Left kidney (tissue), 2 donors: ENCODE results near the gene CLOCK. TPM values are rescaled to one million over a fixed set of nuclear protein-coding genes. Genes with fewer than 3 reads are reported as not detected.

Experiments
- DNase-seq: peaks from one replicate; pipeline ENCODE4 v3.0.0-alpha.2; 2013
- polyA plus RNA-seq: library from polyadenylated mRNA; unstranded; fragments of 120-200 nt; gene quantifications from one replicate; pipeline ENCODE4 v1.2.1, GENCODE V29; 2013; ENCODE audit not compliant: insufficient read length

Gene CLOCK
- polyA plus RNA-seq, 1 donor: 25.4 TPM

DNA sequence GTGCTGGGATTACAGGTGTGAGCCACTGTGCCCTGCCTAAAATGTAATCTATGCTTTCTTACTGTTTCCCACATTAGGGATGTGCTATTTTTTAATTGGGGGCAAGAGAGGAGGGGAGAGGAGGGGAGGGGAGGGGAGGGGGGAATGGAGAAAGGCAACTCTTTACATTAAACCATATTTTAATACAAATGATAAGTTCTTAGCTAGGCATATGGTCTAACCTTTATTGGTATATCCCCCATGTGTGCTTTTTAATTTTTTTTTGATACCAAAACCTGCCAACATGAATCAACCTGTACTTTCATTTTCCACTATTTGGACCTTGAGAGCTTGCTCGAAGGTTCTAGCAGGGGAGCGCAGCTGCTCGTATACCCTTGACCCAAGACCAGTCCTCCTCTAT is 6.4 kb downstream of the CLOCK start:
- no peak for DNase-seq

DNA sequence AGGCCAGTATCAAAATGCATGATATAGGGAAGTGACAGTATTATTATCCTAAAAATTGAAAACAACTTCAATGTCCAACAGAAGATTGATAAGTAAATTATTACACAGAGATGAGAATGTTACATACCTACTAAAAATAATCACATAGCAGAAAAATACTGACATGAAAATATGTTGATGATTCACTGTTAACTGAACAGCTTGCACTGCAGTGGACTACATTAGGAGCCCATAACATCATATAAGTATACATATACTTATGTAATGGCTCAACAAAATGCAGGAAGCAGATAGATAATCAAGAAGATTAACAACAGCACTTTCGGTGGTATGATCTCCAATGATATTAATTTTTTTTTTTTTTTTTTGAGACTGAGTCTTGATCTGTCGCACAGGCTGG is 7.1 kb downstream of the CLOCK start:
- no peak for DNase-seq

GRCh38 chr4:55538531-55538930 is 8.2 kb downstream of the CLOCK start:
- no peak for DNase-seq

DNA sequence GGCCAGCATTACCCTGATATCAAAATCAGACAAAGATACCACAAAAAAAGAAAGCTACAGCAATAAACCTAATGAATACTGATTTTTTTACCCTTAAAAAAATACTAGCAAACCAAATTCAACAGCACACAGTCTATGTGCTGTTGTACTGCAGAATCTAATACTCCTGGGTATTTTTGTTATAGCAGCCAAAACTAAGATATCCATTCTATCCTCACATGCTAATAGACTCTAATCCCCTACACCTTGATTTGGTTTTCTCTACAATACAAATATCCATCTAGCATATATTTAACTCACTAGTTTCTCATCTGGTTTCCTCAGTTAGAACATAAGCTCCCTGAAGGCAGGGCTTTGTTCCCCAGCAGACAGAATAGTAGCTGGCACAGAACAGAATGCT is 12.4 kb downstream of the CLOCK start:
- no peak for DNase-seq

- no peak for DNase-seq
Observed at GRCh38 chr4:55530691-55531090, 16.0 kb downstream of the CLOCK start.

- no peak for DNase-seq
Observed at GRCh38 chr4:55530167-55530566, 16.5 kb downstream of the CLOCK start.

DNA sequence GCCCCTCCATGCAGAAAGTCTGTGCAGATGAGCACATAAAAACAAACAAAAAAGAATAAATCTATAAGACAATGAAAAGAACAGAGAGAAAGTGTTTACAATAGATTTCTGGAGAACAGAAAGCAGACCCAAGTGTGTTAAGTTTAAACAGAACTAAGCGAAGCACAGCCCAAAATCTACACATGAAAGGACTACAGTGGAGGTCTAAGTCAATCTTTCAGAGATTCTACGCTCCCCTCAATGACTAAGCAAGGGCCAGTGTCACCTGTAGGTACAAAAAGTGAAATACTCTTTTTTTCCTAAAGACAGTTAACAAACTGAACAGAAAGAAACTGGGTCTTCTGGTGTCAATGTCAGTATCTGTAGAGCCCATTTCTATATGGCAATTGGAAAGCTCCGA is 18.2 kb downstream of the CLOCK start:
- DNase-seq: no peak

DNA sequence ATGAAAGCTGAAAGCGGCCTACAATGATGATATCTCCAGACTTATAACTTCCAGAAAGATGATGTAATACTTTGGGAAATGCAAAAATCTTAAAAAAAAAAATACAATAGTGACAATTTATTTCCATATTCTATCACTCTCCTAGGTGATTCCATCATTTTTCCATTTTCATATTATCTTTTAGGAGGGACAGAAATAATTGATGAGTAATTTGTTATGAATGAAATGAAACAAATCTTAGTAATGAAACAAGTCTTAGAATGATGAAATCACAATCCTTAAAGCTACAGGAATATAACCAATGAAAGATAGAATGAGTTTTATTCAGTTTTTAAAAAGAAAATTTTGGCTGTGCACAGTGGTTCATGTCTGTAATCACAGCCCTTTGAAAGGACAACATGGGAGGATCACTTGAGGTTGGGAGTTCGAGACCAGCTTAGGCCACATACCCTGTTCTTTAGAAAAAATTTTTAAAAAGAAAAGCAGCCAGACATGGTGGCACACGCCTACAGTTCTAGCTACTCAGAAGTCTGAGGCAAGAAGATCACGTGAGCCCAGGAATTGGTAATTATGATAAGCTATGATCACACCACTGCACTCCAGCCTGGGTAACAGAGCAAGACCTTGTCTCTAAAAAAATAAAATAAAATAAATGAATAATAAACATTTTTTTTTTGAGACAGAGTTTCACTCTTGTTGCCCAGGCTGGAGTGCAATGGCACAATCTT is 21.7 kb downstream of the CLOCK start:
- no peak for DNase-seq

DNA sequence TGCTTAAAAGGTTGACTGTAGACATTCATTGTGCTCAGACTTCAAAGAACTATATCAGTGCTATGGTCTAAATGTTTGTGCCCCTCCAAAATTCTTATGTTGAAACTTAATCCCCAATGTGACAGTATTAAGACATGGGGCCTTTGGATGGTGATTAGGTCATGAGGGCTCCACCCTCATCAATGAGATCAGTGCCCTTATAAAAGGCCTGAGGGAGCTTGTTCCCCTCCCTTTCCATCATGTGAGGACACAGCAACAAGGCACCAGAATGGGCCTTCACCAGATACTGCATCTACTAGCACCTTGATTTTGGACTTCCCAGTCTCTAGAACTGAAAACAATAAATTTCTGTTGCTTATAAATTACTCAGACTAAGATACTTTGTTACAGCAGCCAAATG is 28.3 kb downstream of the CLOCK start:
- no peak for DNase-seq

GRCh38 chr4:55517526-55518229 is 29.0 kb downstream of the CLOCK start:
- DNase-seq: no peak

DNA sequence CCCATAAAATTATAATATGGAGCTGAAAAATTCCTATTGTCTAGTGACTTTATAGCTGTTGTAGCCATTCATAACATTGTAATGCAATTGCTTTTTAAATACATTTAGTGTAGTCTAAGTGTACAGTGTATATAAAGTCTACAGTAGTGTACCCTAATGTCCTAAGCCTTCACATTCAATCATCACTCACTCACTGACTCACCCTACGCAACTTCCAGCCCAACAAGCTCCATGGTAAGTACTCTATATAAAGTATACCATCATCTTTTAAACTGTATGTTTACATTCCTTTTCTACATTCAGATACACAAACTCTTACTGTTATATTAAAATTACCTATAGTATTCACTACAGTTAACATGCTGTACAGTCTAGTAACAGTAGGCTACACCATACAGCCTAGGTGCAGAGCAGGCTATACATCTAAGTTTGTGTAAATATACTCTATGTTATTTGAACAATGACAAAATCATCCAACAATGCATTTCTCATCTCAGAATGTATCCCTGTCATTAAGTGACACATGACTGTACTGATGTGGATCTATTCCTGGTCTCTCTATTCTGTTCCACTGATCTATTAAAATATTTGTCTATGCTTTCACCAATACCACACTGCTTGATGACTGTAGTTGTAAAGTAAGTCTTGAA is 33.7 kb downstream of the CLOCK start:
- no peak for DNase-seq

GRCh38 chr4:55512077-55512476 is 34.6 kb downstream of the CLOCK start:
- DNase-seq: no peak

DNA sequence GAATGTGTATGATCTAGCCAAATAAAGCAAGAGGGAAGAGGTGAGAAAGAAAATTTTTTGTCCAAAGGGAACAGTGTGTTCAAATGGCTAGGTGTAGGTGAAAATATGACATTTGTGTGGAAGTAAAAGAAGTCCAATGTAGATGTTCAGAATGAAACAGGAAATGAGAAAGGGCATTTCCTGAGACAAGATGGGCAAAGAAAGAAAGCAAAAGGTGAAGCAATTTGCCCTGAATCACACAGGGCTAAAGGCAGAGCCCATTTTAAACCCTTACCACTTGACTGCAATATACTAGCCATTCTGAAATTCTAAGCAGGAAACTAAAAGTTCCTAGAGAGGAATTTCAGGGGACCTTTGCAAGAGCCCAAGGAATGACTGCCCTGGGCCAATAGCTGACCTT is 36.0 kb downstream of the CLOCK start:
- DNase-seq: no peak

DNA sequence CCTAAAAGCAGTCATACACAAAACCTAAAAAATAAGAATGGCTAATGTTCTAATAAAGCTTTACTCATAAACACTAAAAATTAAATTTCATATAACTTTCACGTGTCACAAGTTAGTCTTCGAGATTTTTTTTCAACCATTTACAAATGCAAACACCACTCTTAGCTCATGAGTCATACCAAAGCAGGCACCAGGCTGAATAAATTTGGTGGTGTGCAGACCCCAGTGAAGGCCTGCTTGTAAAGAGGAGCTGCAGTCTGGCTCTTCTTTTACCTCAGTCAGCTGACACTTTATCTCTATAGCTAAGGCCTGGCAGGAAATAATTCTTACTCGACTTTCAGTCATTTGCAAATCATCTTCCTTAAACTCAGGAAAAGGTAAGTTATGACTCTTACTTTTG is 37.4 kb downstream of the CLOCK start:
- DNase-seq: no peak

DNA sequence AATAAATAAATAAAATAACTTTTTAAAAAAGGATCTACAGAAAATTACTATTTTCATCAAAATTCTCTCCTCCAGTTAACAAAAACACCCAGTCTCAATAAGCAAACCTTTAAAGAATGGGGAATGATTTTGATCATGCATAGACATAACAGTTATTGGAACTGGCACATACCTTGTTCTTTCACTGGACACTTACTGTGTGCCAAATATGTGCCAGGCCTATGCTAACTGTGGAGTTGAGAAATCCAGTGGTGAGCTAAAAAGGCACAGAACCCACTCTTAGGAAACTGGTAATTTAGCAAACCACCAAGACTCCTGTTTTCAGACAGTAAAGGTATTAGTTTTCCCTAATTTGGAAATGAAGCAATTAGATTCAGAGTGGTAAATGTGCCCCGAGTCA is 39.1 kb downstream of the CLOCK start:
- no peak for DNase-seq

- DNase-seq: no peak
Observed at GRCh38 chr4:55503169-55503568, 43.5 kb downstream of the CLOCK start.

DNA sequence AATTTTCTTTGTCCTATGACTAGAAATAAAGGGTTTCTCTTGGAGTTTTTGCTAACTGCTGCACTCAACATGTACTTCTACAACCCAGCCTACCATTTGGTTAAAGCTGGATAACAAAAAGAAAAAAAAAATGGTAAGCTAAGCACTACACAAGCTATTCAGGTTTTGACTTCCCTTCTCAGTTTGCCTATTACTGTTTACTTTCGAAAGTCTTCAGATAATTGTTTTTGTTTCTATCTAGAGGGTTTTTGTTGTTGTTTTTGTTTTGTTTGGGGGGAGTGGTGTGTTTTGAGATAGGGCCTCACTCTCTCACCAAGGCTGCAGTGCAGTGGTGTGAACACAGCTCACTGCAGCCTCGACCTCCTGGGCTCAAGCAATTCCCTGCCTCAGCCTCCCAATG is 46.6 kb downstream of the CLOCK start:
- no peak for DNase-seq

DNA sequence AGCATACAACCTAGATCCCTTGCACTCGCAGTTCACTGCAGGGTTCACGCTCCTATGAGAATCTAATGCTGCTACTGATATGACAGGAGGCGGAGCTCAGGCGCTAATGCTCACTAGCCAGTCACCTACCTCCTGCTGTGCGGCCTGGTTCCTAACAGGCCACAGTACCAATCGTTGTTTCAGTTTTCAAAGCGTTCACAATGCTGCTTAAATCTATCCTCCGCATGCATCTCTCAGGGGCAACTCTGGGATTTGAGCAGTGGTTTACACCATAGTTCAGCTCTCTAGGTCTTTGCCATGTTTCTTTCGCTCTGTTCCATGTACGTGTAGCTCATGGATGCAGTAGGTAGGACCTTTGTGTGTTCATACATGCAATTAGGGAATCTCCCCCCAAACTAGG is 47.2 kb downstream of the CLOCK start:
- no peak for DNase-seq

DNA sequence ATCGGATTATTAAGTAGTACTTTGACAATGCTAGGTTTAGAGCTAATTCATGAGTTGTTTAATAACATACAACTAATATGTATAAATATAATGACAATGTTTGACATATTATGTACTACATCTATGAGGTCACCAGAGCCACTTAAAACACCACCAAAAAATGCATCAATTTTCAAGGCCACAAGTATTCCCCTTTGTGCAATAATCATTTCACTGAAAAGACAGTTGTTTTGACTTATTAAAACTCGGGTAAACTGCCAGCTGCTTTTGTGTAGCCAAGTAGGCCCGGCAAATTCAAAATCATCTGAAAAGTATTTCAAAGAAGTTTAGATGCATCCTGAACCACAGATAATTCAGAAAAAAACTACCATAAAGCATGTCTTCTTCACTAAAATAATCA is 48.7 kb downstream of the CLOCK start:
- DNase-seq: no peak

DNA sequence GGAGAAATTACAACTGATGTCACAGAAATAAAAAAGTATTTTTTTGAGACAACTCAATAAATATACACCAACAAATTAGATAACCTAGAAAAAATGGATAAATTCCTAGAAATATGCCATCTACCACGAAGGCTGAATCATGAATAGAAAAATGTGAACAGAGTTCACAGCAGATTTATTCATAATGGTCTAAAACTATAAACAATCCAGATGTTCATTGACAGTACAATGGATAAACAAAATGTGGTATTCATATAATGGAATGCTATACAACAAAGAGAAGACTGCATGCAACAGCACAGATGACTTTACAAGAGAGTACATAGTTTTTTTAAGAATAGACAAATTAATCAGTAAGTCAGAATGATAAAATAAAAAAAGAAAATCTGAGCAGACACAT is 55.2 kb downstream of the CLOCK start:
- DNase-seq: no peak

DNA sequence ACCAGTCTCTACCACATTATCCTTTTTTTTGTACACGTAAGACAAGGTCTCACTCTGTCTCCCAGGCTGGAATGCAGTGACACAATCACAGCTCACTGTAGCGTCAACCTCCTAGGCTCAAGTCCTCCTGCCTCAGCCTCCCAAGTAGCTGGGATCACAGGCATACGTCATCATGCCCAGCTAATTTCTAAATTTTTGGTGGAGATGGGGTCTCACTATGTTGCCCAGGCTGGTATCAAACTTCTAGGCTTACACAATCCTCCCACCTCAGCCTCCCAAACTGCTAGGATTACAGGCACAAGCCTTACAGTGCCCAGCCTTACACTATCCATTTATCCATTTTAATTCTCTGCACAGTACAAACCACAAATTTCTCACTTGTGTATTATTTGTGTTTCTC is 58.0 kb downstream of the CLOCK start:
- DNase-seq: no peak

- no peak for DNase-seq
Observed at GRCh38 chr4:55485821-55486220, 60.9 kb downstream of the CLOCK start.

GRCh38 chr4:55483315-55483714 is 63.4 kb downstream of the CLOCK start:
- no peak for DNase-seq
